ENCODE data around the gene ARHGAP10. TPM values are rescaled to one million over a fixed set of nuclear protein-coding genes. Genes with fewer than 3 reads are reported as not detected.

The ARHGAP10 gene
- total RNA-seq, 4 donors from 2014 or later: 26.5 to 117 (median 29.7) TPM

DNA sequence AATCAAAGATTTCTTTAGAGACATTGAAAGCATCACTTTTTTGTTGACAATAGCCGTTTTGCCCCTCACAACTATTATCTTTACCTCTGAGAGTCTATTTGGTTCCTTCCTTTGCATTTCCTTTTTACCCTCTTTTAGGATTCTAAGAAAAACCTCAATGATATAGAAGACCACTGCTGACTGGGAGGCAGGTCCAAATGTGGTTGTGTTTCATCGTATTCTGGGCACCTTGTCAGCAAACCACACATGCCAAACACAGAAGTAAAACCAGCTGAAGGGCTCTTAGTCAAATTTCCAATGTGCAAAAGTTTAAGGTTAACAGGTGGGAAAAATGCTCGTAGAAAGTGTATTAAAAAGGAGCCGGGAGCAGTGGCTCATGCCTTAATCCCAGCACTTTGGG is 42.8 kb upstream of the ARHGAP10 start:
- DNase-seq: no peak
- Histone ChIP-seq H3K27me3 (no peaks in the 10 kb centered on the region), H3K4me3 (no peak overlapping the region), H3K4me1 (peaks cover 0 to 6% (median 0%) of the 10 kb centered on the region in 3 donors), H3K36me3 (no peaks in the 10 kb centered on the region), H3K9me3 (no peaks in the 10 kb centered on the region), H3K27ac (no peak overlapping the region)
- intact Hi-C loops (cut with DNase I): no loop called here
- WGBS, 2 donors: 30 to 61% methylated on average over 4 of the region's 4 CpGs
- TF ChIP-seq, protein P1, sequence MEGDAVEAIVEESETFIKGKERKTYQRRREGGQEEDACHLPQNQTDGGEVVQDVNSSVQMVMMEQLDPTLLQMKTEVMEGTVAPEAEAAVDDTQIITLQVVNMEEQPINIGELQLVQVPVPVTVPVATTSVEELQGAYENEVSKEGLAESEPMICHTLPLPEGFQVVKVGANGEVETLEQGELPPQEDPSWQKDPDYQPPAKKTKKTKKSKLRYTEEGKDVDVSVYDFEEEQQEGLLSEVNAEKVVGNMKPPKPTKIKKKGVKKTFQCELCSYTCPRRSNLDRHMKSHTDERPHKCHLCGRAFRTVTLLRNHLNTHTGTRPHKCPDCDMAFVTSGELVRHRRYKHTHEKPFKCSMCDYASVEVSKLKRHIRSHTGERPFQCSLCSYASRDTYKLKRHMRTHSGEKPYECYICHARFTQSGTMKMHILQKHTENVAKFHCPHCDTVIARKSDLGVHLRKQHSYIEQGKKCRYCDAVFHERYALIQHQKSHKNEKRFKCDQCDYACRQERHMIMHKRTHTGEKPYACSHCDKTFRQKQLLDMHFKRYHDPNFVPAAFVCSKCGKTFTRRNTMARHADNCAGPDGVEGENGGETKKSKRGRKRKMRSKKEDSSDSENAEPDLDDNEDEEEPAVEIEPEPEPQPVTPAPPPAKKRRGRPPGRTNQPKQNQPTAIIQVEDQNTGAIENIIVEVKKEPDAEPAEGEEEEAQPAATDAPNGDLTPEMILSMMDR (IDR thresholded peaks at IDR 0.05): no peak
- no peak for TF ChIP-seq POLR2A (IDR thresholded peaks at IDR 0.05)

DNA sequence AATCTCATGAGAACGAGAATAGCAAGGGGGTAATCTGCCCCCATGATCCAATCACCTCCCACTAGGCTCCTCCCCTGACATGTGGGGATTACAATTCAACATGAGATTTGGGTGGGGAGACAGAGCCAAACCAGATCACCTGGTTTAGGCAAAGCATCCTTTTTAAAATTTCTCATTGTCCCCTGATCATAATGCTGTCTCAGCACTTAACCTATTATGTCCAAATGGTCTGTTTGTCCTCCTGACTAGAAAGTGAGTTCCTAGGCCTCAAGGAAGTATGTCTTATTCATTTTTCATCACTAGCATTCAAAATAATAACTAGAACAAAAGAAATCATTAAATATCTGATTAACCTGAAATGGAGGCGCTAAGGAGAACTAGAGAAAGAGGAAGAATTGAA is 40.1 kb upstream of the ARHGAP10 start:
- DNase-seq: no peak
- H3K27me3 ChIP-seq: no peaks in the 10 kb centered on the region
- TF ChIP-seq, protein P1 (IDR thresholded peaks at IDR 0.05): no peak
- TF ChIP-seq POLR2A (IDR thresholded peaks at IDR 0.05): no peak
- H3K36me3 ChIP-seq: no peaks in the 10 kb centered on the region
- WGBS, 2 donors: 75 to 90% methylated on average over 2 of the region's 2 CpGs
- H3K9me3 ChIP-seq: no peaks in the 10 kb centered on the region
- no peak overlapping the region for H3K27ac ChIP-seq
- no peaks in the 10 kb centered on the region for H3K4me1 ChIP-seq
- intact Hi-C loops (cut with DNase I): no loop called here
- H3K4me3 ChIP-seq: no peak overlapping the region

DNA sequence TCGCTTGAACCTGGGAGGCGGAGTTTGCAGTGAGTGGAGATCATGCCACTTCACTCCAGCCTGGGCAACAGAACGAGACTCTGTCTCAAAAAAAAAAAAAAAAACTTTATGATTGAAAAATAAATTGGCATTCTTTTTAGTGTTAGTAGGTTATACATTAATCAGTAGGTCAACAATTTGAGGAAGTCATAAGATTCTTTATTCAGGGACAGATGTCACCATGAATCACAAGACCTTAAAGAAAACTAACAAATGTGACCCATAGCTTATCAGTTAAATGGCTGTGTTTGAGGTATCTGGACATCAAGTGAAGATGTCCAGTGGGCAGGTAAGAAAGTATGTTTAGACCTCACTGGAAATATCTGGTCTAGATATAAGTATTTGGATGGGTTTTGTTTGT is 38.7 kb upstream of the ARHGAP10 start:
- Histone ChIP-seq H3K9me3 (no peaks in the 10 kb centered on the region), H3K27me3 (no peaks in the 10 kb centered on the region), H3K27ac (no peak overlapping the region), H3K36me3 (no peaks in the 10 kb centered on the region), H3K4me3 (no peak overlapping the region), H3K4me1 (no peaks in the 10 kb centered on the region)
- no peak for TF ChIP-seq POLR2A (IDR thresholded peaks at IDR 0.05)
- TF ChIP-seq, protein P1 (IDR thresholded peaks at IDR 0.05): no peak
- intact Hi-C loops (cut with DNase I): no loop called here
- 65 to 80% methylated on average over 2 to 3 of the region's 3 CpGs for WGBS, 2 donors
- DNase-seq: no peak

DNA sequence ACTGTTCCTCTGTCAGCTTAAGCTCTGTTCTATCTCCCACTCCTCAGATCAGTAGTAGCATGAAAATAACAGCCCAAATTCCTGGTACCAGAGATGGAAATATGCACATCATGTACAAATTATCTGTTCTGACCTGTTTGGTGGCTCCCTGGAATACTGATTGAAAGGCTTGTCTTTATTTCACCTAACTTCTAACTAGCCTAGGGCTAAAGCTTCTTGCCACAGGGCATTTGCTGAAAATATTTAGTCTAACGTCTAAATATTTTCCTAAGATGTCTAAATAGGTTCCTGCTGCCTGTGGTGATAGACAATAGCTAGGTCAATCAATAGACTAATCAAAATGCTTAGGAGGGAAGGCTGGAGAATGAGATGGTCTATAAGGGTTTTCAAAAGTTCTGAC is 35.0 kb upstream of the ARHGAP10 start:
- intact Hi-C loops (cut with DNase I): no loop called here
- H3K36me3 ChIP-seq: no peaks in the 10 kb centered on the region
- no peak for DNase-seq
- TF ChIP-seq, protein P1 (IDR thresholded peaks at IDR 0.05): no peak
- no peak for TF ChIP-seq POLR2A (IDR thresholded peaks at IDR 0.05)
- 33 to 54% methylated on average over 1 of the region's 1 CpG for WGBS, 2 donors
- no peak overlapping the region for H3K4me3 ChIP-seq
- H3K4me1 ChIP-seq: no peaks in the 10 kb centered on the region
- no peak overlapping the region for H3K27ac ChIP-seq
- no peaks in the 10 kb centered on the region for H3K9me3 ChIP-seq
- no peaks in the 10 kb centered on the region for H3K27me3 ChIP-seq

DNA sequence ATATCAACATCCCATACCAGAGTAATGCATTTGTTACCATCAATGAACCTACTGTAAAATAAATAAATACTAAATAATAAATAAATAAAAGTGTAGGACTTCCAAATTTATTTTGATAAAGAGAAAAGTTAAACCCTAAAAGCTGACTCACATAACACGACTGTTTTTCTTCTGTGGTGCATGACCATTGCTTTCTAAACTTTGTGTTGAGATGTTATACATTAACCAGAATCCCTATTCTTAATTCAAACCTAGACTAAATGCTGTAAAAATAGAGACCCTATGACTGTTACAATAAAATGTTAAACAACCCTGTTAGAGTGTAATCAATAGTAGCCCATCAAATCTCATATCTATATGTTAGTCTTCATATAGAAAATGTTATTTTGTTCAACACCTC is 27.0 kb upstream of the ARHGAP10 start:
- Histone ChIP-seq H3K4me3 (no peak overlapping the region), H3K27me3 (no peaks in the 10 kb centered on the region), H3K9me3 (no peaks in the 10 kb centered on the region), H3K27ac (no peak overlapping the region), H3K4me1 (peaks cover 0 to 11% (median 6%) of the 10 kb centered on the region in 3 donors), H3K36me3 (no peaks in the 10 kb centered on the region)
- 48 to 64% methylated on average over 1 of the region's 1 CpG for WGBS, 2 donors
- DNase-seq: no peak
- intact Hi-C loops (cut with DNase I): loop anchor here (5.0 kb wide), 1 partner anchor 162 kb away; no protein-coding TSS in a partner anchor
- TF ChIP-seq POLR2A (IDR thresholded peaks at IDR 0.05): no peak
- TF ChIP-seq, protein P1 (IDR thresholded peaks at IDR 0.05): no peak

All from esophagus squamous epithelium (tissue), 5 donors.